VCaP (cell line): ENCODE results near the gene CNST.
A peak's percentile ranks its signal among the peaks of the same experiment; 100 is the strongest.

Source experiments
- H3K27ac ChIP-seq: fragments of 450-650 bp; 2 replicates; pipeline ENCODE4 v1.5.1; 2017
- TF ChIP-seq, protein P1 (sequence below): fragments of 450-650 bp; conservative IDR thresholded peaks from 2 replicates; pipeline ENCODE4 v1.5.1; 2017; ENCODE audit warnings: mild to moderate bottlenecking, moderate library complexity

CNST gene

GRCh38 chr1:246579818-246580217 lies 13.6 kb downstream of the CNST start:
- TF ChIP-seq, protein P1, sequence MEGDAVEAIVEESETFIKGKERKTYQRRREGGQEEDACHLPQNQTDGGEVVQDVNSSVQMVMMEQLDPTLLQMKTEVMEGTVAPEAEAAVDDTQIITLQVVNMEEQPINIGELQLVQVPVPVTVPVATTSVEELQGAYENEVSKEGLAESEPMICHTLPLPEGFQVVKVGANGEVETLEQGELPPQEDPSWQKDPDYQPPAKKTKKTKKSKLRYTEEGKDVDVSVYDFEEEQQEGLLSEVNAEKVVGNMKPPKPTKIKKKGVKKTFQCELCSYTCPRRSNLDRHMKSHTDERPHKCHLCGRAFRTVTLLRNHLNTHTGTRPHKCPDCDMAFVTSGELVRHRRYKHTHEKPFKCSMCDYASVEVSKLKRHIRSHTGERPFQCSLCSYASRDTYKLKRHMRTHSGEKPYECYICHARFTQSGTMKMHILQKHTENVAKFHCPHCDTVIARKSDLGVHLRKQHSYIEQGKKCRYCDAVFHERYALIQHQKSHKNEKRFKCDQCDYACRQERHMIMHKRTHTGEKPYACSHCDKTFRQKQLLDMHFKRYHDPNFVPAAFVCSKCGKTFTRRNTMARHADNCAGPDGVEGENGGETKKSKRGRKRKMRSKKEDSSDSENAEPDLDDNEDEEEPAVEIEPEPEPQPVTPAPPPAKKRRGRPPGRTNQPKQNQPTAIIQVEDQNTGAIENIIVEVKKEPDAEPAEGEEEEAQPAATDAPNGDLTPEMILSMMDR, result no peak
- no peak overlapping the region for H3K27ac ChIP-seq

DNA sequence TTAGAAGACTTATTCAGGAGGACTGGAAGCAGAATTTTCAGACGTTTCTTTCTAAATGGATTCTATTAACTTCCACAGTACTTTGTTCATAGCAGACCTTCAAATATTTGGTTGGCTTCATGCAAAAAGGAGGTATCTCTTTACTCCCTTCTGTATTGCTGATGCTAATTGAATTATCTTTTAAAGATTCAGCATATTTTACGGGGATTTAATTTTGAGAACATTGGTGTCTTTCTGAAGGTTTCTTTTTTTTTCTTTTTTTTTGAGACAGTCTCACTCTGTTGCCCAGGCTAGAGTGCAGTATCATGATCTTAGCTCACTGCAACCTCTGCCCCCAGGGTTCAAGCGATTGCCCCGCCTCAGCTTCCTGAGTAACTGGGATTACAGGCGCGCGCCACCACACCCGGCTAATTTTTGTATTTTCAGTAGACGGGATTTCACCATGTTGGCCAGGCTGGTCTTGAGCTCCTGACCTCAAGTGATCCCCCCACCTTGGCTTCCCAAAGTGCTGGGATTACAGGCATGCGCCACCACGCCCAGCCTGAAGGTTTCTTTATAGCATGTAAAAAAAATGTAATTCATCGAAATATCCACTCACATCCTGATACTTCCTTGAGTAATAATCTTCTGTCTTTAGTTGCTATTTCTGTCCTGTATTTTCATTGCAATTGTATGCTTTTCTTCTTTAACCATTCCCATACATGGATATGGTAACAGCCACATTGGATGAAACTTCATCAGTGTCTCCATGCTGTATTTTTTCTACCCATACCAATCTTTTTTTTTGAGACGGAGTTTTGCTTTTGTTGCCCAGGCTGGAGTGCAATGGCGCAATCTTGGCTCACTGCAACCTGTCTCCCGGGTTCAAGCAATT lies 14.5 kb downstream of the CNST start:
- TF ChIP-seq, protein P1, result no peak
- no peak overlapping the region for H3K27ac ChIP-seq

DNA sequence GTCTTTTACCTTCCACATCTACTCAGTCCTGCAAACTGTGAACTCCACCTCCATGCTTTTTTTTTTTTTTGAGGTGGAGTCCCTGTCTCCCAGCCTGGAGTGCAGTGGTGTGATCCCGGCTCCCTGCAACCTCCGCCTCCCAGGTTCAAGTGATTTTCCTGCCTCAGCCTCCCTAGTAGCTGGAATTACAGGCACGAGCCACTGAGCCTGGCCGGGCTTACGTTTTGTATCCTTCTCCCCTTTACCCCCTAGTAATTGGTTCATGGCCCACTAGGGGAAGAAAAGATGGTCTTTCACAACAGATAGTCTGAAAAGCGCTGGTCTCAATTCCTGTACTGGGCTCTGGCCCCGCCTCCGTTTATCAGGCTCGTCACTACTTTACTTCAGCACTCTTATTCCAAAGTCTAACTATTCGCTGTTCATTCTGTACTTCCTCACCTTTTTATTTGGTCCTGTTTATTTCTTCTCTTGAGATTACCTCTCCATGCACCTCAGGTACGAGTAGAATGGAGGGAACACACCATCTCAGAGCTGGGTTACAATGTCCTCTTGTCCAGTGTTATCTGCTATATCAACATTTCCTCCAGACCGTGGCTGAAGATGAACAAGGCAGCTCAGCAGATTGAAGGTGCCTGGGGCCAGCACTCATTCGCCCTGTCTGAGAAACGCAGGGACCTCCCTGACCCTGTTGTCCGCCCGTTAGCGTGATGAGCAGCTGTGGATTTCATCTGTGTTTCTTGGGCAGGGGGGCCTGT lies 16.2 kb downstream of the CNST start:
- TF ChIP-seq, protein P1, result no peak
- H3K27ac ChIP-seq, result peak overlapping the region; percentile 68

- H3K27ac ChIP-seq, result peak overlapping the region; percentile 68
- TF ChIP-seq, protein P1, result no peak
Observed at GRCh38 chr1:246583056-246583440, 16.8 kb downstream of the CNST start.

DNA sequence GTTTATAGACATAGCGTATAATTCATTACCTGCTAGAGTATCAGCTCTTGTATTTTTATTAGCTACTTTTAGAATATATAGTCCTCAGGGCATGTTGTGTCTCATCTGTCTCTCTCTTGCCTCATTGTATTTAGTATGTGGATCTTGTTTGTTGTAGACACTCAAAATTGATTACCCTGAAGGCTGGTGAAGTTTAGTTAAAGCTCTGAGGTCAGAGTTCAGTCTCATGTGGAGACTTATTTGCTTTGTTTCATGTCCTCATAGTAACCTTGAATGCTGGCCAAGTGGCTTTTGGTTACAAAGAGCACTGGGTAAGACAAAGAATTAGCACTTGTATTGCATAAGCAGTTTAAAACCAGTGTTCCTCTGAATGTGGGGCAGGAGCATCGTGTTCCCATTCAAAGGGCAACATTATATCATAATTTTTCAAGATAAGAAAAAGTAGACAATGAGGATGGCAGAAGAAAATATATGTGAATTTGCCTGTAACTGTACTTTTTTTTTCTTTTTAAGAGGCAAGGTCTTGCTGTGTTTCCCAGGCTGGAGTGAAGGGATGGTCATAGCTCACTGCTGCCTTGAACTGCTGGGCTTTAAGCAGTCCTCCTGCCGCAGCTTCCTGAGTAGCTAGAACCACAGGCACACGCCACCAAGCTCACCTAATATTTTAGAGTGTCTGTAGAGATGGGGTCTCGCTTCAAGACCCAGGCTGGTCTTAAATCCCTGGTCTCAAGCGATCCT lies 17.4 kb downstream of the CNST start:
- peak overlapping the region; percentile 68 for H3K27ac ChIP-seq
- TF ChIP-seq, protein P1, result no peak

DNA sequence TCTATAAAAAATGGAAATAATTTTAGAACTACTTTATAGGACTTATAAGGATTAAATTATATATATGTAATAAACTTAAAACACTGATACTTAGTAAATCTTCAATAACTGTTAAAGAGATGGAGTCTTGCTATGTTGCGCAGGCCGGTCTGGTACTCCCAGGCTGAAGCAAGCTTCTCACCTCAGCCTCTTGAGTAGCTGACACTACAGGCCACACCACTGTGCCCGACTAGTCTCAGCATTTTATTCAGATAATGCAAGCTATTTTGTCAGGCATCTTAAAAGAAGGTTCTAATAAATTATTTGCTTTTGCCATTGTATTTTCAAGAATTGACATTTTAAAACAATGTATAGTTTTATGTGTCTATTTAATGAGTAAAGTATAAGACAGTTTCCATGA lies 20.8 kb downstream of the CNST start:
- TF ChIP-seq, protein P1, result no peak
- no peak overlapping the region for H3K27ac ChIP-seq

GRCh38 chr1:246587606-246588005 lies 21.4 kb downstream of the CNST start:
- no peak overlapping the region for H3K27ac ChIP-seq
- TF ChIP-seq, protein P1, result no peak
